Measurements from ENCODE around the gene MARK1. TPM values are rescaled to one million over a fixed set of nuclear protein-coding genes. Genes with fewer than 3 reads are reported as not detected.

The MARK1 gene
- total RNA-seq, 2 donors from 2014 or later: 7.2 to 20.9 TPM

- H3K4me1 ChIP-seq (replicated peaks): no peaks in the 10 kb centered on the region
- no peaks in the 10 kb centered on the region for H3K9me3 ChIP-seq
- no peak for TF ChIP-seq POLR2A (IDR thresholded peaks at IDR 0.05)
- no peak for TF ChIP-seq POLR2AphosphoS5 (IDR thresholded peaks at IDR 0.05)
- TF ChIP-seq CTCF (IDR thresholded peaks at IDR 0.05): no peak
- no peak for DNase-seq (ENCODE audit: low spot score)
- H3K36me3 ChIP-seq: no peaks in the 10 kb centered on the region
- intact Hi-C loops (cut with DNase I): no loop called here
- no peak overlapping the region for H3K27ac ChIP-seq
- no peak overlapping the region for H3K4me3 ChIP-seq
- no peaks in the 10 kb centered on the region for H3K27me3 ChIP-seq (replicated peaks; ENCODE audit: insufficient read depth)
Observed at GRCh38 chr1:220556641-220557040, 28.7 kb downstream of the MARK1 start.

- Histone ChIP-seq H3K4me3 (no peak overlapping the region), H3K27me3 (replicated peaks; ENCODE audit: insufficient read depth) (no peaks in the 10 kb centered on the region), H3K9me3 (no peaks in the 10 kb centered on the region), H3K36me3 (no peaks in the 10 kb centered on the region), H3K4me1 (replicated peaks) (no peaks in the 10 kb centered on the region), H3K27ac (no peak overlapping the region)
- intact Hi-C loops (cut with DNase I): no loop called here
- DNase-seq (ENCODE audit: low spot score): no peak
- TF ChIP-seq POLR2A (IDR thresholded peaks at IDR 0.05) (no peak), CTCF (IDR thresholded peaks at IDR 0.05) (no peak), POLR2AphosphoS5 (IDR thresholded peaks at IDR 0.05) (no peak)
- 15% methylated on average over 1 of the region's 1 CpG for whole genome bisulfite sequencing
Observed at GRCh38 chr1:220563564-220563963, 35.6 kb downstream of the MARK1 start.

- Histone ChIP-seq H3K4me3 (no peak overlapping the region), H3K9me3 (no peaks in the 10 kb centered on the region), H3K36me3 (no peaks in the 10 kb centered on the region), H3K4me1 (replicated peaks) (no peaks in the 10 kb centered on the region), H3K27ac (no peak overlapping the region), H3K27me3 (replicated peaks; ENCODE audit: insufficient read depth) (no peaks in the 10 kb centered on the region)
- 85% methylated on average over 3 of the region's 3 CpGs for WGBS
- intact Hi-C loops (cut with DNase I): no loop called here
- DNase-seq (ENCODE audit: low spot score): no peak
- TF ChIP-seq CTCF (IDR thresholded peaks at IDR 0.05) (no peak), POLR2A (IDR thresholded peaks at IDR 0.05) (no peak), POLR2AphosphoS5 (IDR thresholded peaks at IDR 0.05) (no peak)
Observed at GRCh38 chr1:220564216-220564615, 36.3 kb downstream of the MARK1 start.

- TF ChIP-seq POLR2A (IDR thresholded peaks at IDR 0.05) (no peak), CTCF (IDR thresholded peaks at IDR 0.05) (no peak), POLR2AphosphoS5 (IDR thresholded peaks at IDR 0.05) (no peak)
- H3K9me3 ChIP-seq: no peaks in the 10 kb centered on the region
- no peak overlapping the region for H3K27ac ChIP-seq
- no peaks in the 10 kb centered on the region for H3K36me3 ChIP-seq
- no peak overlapping the region for H3K4me3 ChIP-seq
- H3K4me1 ChIP-seq (replicated peaks): no peaks in the 10 kb centered on the region
- intact Hi-C loops (cut with DNase I): no loop called here
- no peak for DNase-seq (ENCODE audit: low spot score)
- no peaks in the 10 kb centered on the region for H3K27me3 ChIP-seq (replicated peaks; ENCODE audit: insufficient read depth)
Observed at GRCh38 chr1:220565670-220566069, 37.7 kb downstream of the MARK1 start.

GRCh38 chr1:220566869-220567268 lies 38.9 kb downstream of the MARK1 start:
- Histone ChIP-seq H3K9me3 (no peaks in the 10 kb centered on the region), H3K27ac (no peak overlapping the region), H3K27me3 (replicated peaks; ENCODE audit: insufficient read depth) (no peaks in the 10 kb centered on the region), H3K4me1 (replicated peaks) (no peaks in the 10 kb centered on the region), H3K36me3 (no peaks in the 10 kb centered on the region), H3K4me3 (no peak overlapping the region)
- 93% methylated on average over 1 of the region's 1 CpG for WGBS
- DNase-seq (ENCODE audit: low spot score): no peak
- intact Hi-C loops (cut with DNase I): no loop called here
- TF ChIP-seq POLR2AphosphoS5 (IDR thresholded peaks at IDR 0.05) (no peak), POLR2A (IDR thresholded peaks at IDR 0.05) (no peak), CTCF (IDR thresholded peaks at IDR 0.05) (no peak)

All from prostate gland (tissue), 2 donors.